HepG2 (cell line): ENCODE data around the gene SH2B2. TPM values are rescaled to one million over a fixed set of nuclear protein-coding genes. Genes with fewer than 3 reads are reported as not detected.

Experiments
- ATAC-seq: fragments of 200-7000 bp; cut with Tn5 transposase; 3 replicates; pipeline ENCODE4 v1.9.1; 2020; ENCODE audit warnings: mild to moderate bottlenecking, moderate library complexity
- BruUV-seq: library from RNA; stranded (reverse); fragments of 400-500 nt; replicated peaks from 2 replicates; lab custom pipeline; 2021; lab: Mats Ljungman, UMichigan
- CTCF ChIA-PET: fragments of 300-600 bp; formaldehyde crosslinking; extraction: SDS; loops from one replicate; lab custom pipeline; 2021; ENCODE audit warnings: low total read pairs, inconsistent platforms, low intra/inter-chr PET ratio; lab: Yijun Ruan, JAX
- POLR2A ChIA-PET: fragments of 350-600 bp; sonication (Branson Sonifier 250); formaldehyde crosslinking; loops from one replicate; lab custom pipeline; 2020; ENCODE audit warnings: antibody characterized with exemption, inconsistent platforms; lab: Yijun Ruan, JAX
- DNase-seq: peaks from one replicate; pipeline ENCODE4 v3.0.0-alpha.2; 2015; ENCODE audit warnings: low spot score
- FAIRE-seq: peaks from 3 replicates; lab custom pipeline; 2011; peaks lifted over from hg19 to GRCh38; lab: Jason Lieb, UNC
- H2AFZ ChIP-seq: one replicate; pipeline ENCODE4 v1.6.1; 2011; ENCODE audit warnings: low read length, inconsistent platforms
- H3K27ac ChIP-seq: fragments of 300-600 bp; 3 replicates; pipeline ENCODE4 v1.8.0; 2011; ENCODE audit warnings: mixed run types, mild to moderate bottlenecking, mixed read lengths, low read length, inconsistent platforms; ENCODE audit not compliant: insufficient read depth; ENCODE audit errors: extremely low read length
- H3K27me3 ChIP-seq, 2 experiments: fragments of 200-600 bp in 1 of 2; 2 replicates in 1 of 2; 3 replicates in 1 of 2; pipeline versions ENCODE4 v1.6.0 to v1.8.0; 2011; ENCODE audit warnings: low read length in 2 of 2, mild to moderate bottlenecking in 2 of 2, moderate library complexity in 2 of 2, inconsistent platforms in 1 of 2; ENCODE audit not compliant: insufficient read depth in 2 of 2, control insufficient read depth in 1 of 2
- H3K36me3 ChIP-seq, 2 experiments: fragments of 200-600 bp in 1 of 2; replicated peaks in 1 of 2; 2 replicates in 1 of 2; 3 replicates in 1 of 2; pipeline versions ENCODE4 v1.5.1 to v1.8.0; 2011; ENCODE audit warnings: low read length in 2 of 2, inconsistent platforms in 1 of 2; ENCODE audit not compliant: insufficient read depth in 2 of 2, control insufficient read depth in 1 of 2
- H3K4me1 ChIP-seq: 2 replicates; pipeline ENCODE4 v1.5.1; 2012; ENCODE audit warnings: low read length, inconsistent platforms; ENCODE audit not compliant: insufficient read depth
- H3K4me2 ChIP-seq: 2 replicates; pipeline ENCODE4 v1.6.0; 2011; ENCODE audit warnings: low read depth, low read length, inconsistent platforms
- H3K4me3 ChIP-seq, 3 experiments: fragments of 200-600 bp in 1 of 3; sonication (generic), shearing (Covaris generic) in 1 of 3; replicated peaks in 1 of 3; 2 replicates each; pipeline ENCODE4 v1.5.1; 2011 to 2016; ENCODE audit warnings: low read length in 3 of 3, inconsistent platforms in 2 of 3, low read depth in 2 of 3, mild to moderate bottlenecking in 2 of 3, control low read depth in 1 of 3, mixed read lengths in 1 of 3; ENCODE audit not compliant: insufficient read depth in 1 of 3
- H3K79me2 ChIP-seq: one replicate; pipeline ENCODE4 v1.6.1; 2011; ENCODE audit warnings: low read length, inconsistent platforms; ENCODE audit not compliant: insufficient read depth
- H3K9ac ChIP-seq: 2 replicates; pipeline ENCODE4 v1.6.0; 2011; ENCODE audit warnings: mild to moderate bottlenecking, low read depth, low read length, inconsistent platforms; ENCODE audit not compliant: insufficient read depth
- H3K9me3 ChIP-seq: 2 replicates; pipeline ENCODE4 v1.5.1; 2012; ENCODE audit warnings: mild to moderate bottlenecking, low read length
- H4K20me1 ChIP-seq: 2 replicates; pipeline ENCODE4 v1.6.0; 2011; ENCODE audit warnings: inconsistent platforms, mild to moderate bottlenecking, low read length, moderate library complexity; ENCODE audit not compliant: insufficient read depth
- BCLAF1 ChIP-seq: fragments of 450-650 bp; IDR thresholded peaks from 2 replicates; pipeline ENCODE4 v1.6.1; 2017; ENCODE audit warnings: mild to moderate bottlenecking
- FUBP1 ChIP-seq: sonication (generic); formaldehyde crosslinking; IDR thresholded peaks from 2 replicates; pipeline ENCODE4 v1.5.1; 2020; ENCODE audit warnings: missing genetic modification reagents, mild to moderate bottlenecking, borderline replicate concordance
- JUN ChIP-seq: sonication (generic); formaldehyde crosslinking; IDR thresholded peaks from 2 replicates; pipeline ENCODE4 v1.4.0; 2020; ENCODE audit warnings: mild to moderate bottlenecking, missing genetic modification reagents
- NCOA2 ChIP-seq: sonication (generic); formaldehyde crosslinking; IDR thresholded peaks from 2 replicates; pipeline ENCODE4 v1.8.0; 2022; ENCODE audit warnings: inconsistent platforms
- SP140L ChIP-seq: sonication (generic); formaldehyde crosslinking; IDR thresholded peaks from 2 replicates; pipeline ENCODE4 v1.4.0; 2020; ENCODE audit warnings: missing genetic modification reagents, borderline replicate concordance
- ZBTB20 ChIP-seq: sonication (generic); formaldehyde crosslinking; IDR thresholded peaks from 2 replicates; pipeline ENCODE4 v1.8.1; 2023; ENCODE audit warnings: missing genetic modification reagents, low read depth, mild to moderate bottlenecking, borderline replicate concordance
- ZMYM2 ChIP-seq: sonication (generic); formaldehyde crosslinking; IDR thresholded peaks from 2 replicates; pipeline ENCODE4 v1.8.0; 2022; ENCODE audit warnings: mild to moderate bottlenecking, missing genetic modification reagents
- ZNF205 ChIP-seq: IDR thresholded peaks from 2 replicates; pipeline ENCODE4 v1.6.1; 2018; ENCODE audit warnings: missing biosample characterization, missing genetic modification reagents
- ZNF512B ChIP-seq: sonication (generic); formaldehyde crosslinking; IDR thresholded peaks from 2 replicates; pipeline ENCODE4 v1.5.1; 2020; ENCODE audit warnings: missing genetic modification reagents, mild to moderate bottlenecking, borderline replicate concordance
- ZNF572 ChIP-seq: sonication (generic); formaldehyde crosslinking; IDR thresholded peaks from 2 replicates; pipeline ENCODE4 v1.5.1; 2020; ENCODE audit warnings: mild to moderate bottlenecking, missing genetic modification reagents
- WGBS: methylation state at CpG from one replicate; pipeline ENCODE4 v1.1.6; 2017; ENCODE audit warnings: low lambda C conversion rate; 5-methylcytosine and 5-hydroxymethylcytosine counted together
- in situ Hi-C: cut with HindIII; loops from 2 replicates; pipeline ENCODE4 v1.10.0; 2017; ENCODE audit warnings: low pct_unique_long_range_greater_than_20kb; ENCODE audit not compliant: extremely low pct_ligation_motif_present
- intact Hi-C: fragments of 100-400 bp; cut with micrococcal nuclease; formaldehyde crosslinking; loops from one replicate; pipeline ENCODE4 v1.10.0; 2022; ENCODE audit not compliant: unreplicated experiment
- polyA plus RNA-seq, 8 experiments: library from polyadenylated mRNA; depleted of rRNA in 3 of 8; stranded (reverse) in 7 of 8; unstranded in 1 of 8; fragments of >200 nt; fragmentation: Illumina TruSeq in 4 of 8; extraction: Trizol in 4 of 8; gene quantifications; 2 replicates each; pipeline versions ENCODE4 v1.2.1 to v1.2.3, GENCODE V29; 2011 to 2016; ENCODE audit warnings: low read depth in 4 of 8, missing spikeins in 1 of 8, mixed read lengths in 1 of 8; ENCODE audit not compliant: insufficient read depth in 1 of 8
- total RNA-seq, 5 experiments: library from RNA; depleted of rRNA; stranded (reverse); fragments of >200 nt; fragmentation: Illumina TruSeq; extraction: Trizol; gene quantifications; 2 replicates each; pipeline ENCODE4 v1.2.3, GENCODE V29; 2016; ENCODE audit warnings: low read depth in 1 of 5

SH2B2 gene
- total and polyA plus RNA-seq, 2 of the 13 experiments (the other 11 are each of a cell fraction or from before 2014, with no cell fraction given): 0.46 to 1.3 TPM

GRCh38 chr7:102261451-102261850 lies 25.2 kb upstream of the SH2B2 start:
- ChIA-PET POLR2A (interaction anchor here (0.5 kb wide), 1 partner anchor 547 kb away, joined by 3 read pairs; no protein-coding TSS in a partner anchor), CTCF (no interaction called here)
- no peak for FAIRE-seq
- peaks cover 60% of the 10 kb centered on the region for H3K4me1 ChIP-seq
- no peaks in the 10 kb centered on the region for H3K36me3 ChIP-seq
- H3K4me3 ChIP-seq: no peak overlapping the region
- 81% methylated on average over 6 of the region's 9 CpGs for WGBS
- no peak for TF ChIP-seq ZMYM2
- TF ChIP-seq ZBTB20 (CRISPR knock-in tag): no peak
- no peak for TF ChIP-seq ZNF512B (CRISPR knock-in tag)
- no peak for TF ChIP-seq SP140L (CRISPR knock-in tag)
- in situ Hi-C loops (loop anchor here (25.0 kb wide), 1 partner anchor 574 kb away; no protein-coding TSS in a partner anchor), intact Hi-C loops (no loop called here)
- no peak overlapping the region for H2AFZ ChIP-seq
- no peaks in the 10 kb centered on the region for H3K79me2 ChIP-seq
- no peak overlapping the region for H3K9ac ChIP-seq
- no peaks in the 10 kb centered on the region for H3K9me3 ChIP-seq
- ATAC-seq: no peak
- no peaks in the 10 kb centered on the region for H4K20me1 ChIP-seq
- DNase-seq: no peak
- H3K27ac ChIP-seq: no peak overlapping the region
- H3K4me2 ChIP-seq: no peak overlapping the region
- BruUV-seq: no TSS peak
- H3K27me3 ChIP-seq: no peaks in the 10 kb centered on the region

GRCh38 chr7:102262546-102262945 lies 24.1 kb upstream of the SH2B2 start:
- Histone ChIP-seq H3K27me3 (no peaks in the 10 kb centered on the region), H3K27ac (no peak overlapping the region), H3K4me3 (no peak overlapping the region), H4K20me1 (no peaks in the 10 kb centered on the region), H3K4me1 (peaks cover 50% of the 10 kb centered on the region), H3K9me3 (no peaks in the 10 kb centered on the region), H3K9ac (no peak overlapping the region), H3K79me2 (no peaks in the 10 kb centered on the region), H3K4me2 (no peak overlapping the region), H2AFZ (no peak overlapping the region), H3K36me3 (no peaks in the 10 kb centered on the region)
- FAIRE-seq (no peak), DNase-seq (no peak), ATAC-seq (no peak)
- 92% methylated on average over 10 of the region's 13 CpGs for WGBS
- intact Hi-C loops: no loop called here
- ChIA-PET POLR2A (no interaction called here), CTCF (no interaction called here)
- BruUV-seq: no TSS peak
- in situ Hi-C loops: loop anchor here (25.0 kb wide), 1 partner anchor 575 kb away; no protein-coding TSS in a partner anchor
- TF ChIP-seq BCLAF1: no peak
- no peak for TF ChIP-seq ZNF205 (CRISPR knock-in tag)
- no peak for TF ChIP-seq NCOA2 (CRISPR knock-in tag)
- TF ChIP-seq ZNF572 (CRISPR knock-in tag): no peak
- TF ChIP-seq JUN (CRISPR knock-in tag): no peak
- TF ChIP-seq FUBP1 (CRISPR knock-in tag): no peak
